ENCODE results near the gene DISP3.

DISP3 gene

DNA sequence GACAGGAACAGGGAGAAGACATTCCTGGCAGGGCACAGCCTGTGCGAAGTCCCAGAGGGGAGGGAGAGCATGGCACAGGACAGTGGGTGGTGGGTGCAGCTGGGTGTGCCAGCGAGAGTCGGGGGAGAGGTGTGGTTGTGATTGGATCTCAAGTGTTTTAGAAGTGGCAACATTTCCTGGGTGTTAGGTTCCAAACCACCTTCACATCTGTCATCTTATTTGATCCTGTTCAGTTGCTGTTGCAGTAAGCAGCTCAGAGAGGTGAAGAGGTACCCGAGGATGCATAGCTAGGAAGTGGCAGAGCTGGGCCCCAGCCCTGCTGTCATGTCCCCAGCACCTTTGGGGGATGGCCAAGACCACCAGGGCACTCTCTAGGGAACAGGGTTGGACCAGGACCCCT, 22.0 kb upstream of the DISP3 start:
- DNase-seq (ENCODE audit: low read depth in 2 of 2): no peak

DNA sequence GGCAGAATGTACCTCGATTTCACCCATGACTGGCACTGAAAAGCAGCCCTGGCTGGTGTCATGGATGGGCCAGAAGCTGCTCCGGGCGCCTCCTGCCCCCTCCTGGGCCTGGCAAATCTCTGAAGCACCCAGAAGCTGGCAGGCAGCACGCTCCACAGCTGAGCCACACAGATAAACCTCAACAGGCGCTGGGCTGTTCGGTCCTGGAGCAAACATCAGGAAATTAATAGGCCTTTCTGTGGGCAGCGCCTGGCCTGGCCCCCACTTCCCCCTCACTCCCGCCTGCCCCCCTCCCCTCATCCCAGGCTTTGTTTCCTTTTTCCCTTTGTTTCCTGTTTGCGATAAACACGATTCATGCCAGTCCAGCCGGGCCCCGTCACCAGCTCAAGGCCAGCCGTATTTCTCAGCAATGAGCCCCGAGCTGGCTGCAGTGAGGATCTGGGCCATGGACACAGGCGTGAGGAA, 20.1 kb upstream of the DISP3 start:
- no peak for DNase-seq (ENCODE audit: low read depth in 2 of 2)

DNA sequence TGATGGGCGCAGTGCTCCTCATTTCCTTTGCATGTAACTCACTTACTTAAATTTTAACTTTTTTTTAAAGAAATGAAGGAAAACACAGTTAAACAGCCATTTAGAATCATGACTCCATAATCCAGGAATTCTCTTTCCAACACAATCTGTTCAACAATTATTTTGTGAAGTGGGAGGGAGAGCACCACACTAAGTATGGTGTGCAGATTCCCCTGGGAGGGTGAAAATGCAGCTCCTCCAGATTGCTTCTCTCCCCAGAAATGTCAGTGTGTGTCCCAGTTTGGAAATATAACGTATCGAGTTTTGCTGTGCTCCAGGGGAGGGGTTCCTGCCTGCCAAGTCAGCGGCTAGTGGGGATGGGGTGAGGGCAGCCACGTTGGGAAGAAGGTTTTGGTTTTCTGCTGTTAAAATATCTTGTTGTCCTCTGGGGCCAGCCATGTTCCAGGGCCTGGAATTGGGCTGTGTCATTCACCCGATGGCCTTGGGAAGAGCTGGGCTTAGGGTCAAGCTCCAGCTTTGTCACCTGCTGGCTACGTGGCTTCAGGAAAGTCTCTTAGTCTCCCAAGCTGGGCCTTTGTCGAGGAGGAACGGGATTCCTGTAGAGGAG, 17.3 kb upstream of the DISP3 start:
- DNase-seq (ENCODE audit: low read depth in 2 of 2): no peak

DNA sequence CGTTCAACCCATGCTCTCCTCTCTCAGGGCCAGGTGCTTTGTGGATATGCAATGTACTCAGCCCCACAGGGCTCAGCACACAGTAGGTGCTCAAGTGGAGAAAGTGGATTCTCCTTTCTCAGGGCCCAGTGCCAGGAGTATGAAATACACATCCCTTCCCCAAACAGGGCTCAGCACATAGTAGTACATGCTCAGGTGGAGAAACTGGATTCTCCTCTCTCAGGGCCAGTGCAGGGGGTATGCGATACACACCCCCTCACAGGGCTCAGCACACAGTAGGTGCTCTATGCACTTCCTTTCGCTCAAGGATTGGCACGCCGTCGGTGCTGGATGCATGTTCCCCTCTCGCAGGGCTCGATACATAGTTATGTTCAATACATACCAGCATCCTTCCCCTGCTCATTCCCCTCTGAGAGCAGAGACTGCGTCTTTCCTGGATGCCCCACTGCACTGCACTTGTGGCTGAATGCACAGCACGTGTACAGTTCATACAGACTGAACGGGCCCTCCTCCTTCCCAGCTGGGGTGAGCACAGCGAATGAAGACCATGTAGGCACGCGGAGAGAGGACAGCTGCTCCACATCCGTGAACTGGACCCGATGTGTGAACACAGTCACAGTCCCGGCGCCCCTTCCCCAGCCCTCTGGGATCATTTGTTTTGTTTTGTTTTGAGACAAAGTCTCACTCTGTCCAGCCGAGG, 16.6 kb upstream of the DISP3 start:
- DNase-seq (ENCODE audit: low read depth in 2 of 2): no peak

DNA sequence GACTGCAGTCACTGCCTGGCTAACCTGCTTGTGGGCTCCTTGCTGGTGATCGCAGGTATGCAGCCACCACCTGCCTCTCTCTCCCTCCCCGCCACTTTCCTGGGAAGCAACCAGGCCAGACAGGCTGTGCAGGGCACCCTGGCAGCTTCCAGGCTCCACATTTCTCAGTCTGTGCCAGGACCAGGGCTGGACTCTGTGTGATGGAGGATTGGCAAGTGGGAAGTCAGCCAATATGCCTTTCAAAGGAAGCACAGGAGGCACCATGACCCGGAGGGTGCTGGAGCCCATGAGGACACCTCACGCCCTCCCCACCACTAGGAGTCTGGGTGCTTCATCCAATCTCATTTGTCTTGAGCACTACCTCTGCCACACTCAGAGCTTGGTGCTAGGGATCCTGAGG, 15.8 kb upstream of the DISP3 start:
- DNase-seq (ENCODE audit: low read depth in 2 of 2): no peak

DNA sequence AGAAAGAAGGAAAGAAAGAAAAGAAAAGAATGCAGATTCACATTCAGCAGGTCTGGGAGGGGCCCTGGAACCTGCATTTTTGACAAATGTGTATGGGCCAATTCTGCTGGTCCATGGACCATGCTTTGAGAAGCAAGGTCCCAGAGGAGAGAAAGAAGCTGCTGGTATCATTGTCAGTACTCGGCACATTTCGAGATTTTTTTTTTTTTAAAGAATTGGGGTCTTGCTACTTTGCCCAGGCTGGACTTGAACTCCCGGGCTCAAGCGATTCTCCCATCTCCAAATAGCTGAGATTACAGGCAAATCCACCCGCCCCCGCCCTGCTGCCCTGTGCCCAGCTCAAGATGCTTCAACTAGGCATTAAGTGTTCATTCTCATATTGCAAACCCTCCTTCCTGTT, 13.6 kb upstream of the DISP3 start:
- DNase-seq (ENCODE audit: low read depth in 2 of 2): no peak

DNA sequence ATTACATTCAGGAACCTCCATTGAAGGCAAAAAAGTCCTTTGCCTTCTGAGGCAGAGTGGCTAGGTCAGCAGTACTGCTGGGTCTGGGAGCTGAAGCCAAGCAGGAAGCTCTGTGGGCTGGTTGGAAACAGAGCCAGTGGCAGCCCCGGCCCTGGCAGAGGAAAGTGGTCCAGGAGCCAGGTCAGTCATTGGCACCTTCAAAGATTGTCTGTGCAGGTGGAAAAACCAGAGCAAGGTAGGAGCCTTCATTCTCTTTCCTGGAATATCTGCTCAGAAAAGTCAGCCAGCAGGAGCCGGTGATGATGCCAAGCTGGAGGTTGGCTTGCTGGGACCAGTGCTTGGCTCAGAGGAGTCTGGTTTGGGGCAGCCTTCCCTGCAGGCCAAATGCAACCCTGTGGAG, 12.5 kb upstream of the DISP3 start:
- DNase-seq (ENCODE audit: low read depth in 2 of 2): no peak

DNA sequence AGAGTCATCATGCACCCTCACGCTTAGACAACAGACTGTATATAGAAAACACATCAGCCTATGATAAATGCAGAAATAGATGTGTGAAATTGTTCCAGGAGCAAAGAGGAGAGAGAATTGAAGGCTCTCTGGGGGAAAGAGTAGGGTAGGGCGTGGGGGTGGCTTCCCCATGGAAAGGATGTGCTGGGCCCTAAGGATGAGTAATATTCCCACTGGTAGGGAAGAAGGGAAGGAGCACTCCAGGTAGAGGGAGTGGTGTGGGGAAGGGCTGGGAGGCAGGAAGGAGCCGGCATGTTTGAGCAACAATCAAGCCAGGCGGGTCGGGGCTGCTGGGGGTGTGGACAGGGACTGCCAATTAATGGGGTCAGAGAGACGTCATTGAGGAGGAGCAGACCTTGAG, 10.1 kb upstream of the DISP3 start:
- DNase-seq (ENCODE audit: low read depth in 2 of 2): no peak

DNA sequence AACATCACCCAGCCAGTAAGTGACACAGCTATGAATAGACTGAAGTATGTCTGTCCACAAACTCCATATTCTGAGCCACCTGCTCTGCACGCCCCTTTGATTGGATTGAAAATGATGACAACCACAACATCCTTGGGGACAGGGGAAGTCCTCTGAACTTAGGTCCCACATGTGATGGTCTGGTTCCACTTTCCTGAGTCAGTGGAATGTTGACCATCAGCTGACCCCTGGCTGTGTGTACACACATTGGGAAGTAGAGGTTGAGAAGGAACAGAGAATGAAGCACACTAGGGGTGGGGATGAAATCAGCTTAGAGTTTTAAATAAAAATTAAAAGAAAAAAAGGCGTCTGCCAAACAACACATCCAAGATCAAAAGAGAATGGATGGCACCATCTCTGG, 8.0 kb upstream of the DISP3 start:
- DNase-seq (ENCODE audit: low read depth in 2 of 2): no peak

DNA sequence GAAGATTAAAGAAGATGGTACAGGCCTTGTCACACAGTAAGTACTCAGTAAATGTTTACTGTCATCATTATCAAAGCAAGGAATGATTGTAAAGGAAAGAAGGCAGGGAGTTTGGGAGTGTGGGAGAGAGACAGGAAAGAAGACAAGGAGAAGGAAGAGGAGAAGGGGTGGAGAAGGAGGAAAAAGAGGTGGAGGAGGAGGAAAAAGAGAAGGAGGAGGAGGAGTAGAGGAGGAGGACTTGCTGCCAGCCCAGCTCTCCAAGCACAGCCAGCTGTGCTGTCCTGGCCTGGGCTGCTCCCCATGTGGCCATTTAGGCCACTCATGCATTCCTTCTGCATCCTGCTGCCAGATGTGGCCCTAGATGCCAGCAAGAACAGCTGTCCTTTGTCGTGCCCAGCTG, 7.5 kb upstream of the DISP3 start:
- DNase-seq (ENCODE audit: low read depth in 2 of 2): no peak

DNA sequence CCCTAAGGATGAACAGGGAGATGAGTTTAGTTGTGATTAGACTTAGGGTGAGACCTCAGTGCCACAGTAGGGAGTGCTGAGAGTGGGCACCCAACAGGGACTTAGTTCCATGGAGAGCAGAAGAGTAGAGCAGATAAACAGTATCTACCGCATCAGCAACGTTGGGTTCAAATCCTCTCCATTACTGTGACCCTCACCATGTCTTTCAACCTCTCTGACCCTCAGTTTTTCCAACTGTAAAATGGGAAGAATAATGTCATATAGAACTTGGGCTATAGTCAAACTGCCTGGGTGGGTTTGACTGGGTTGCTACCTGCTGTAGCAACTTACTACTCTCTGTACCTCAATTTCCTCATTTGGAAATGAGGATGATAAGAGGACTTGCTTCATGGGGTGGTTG, 6.7 kb upstream of the DISP3 start:
- no peak for DNase-seq (ENCODE audit: low read depth in 2 of 2)

DNA sequence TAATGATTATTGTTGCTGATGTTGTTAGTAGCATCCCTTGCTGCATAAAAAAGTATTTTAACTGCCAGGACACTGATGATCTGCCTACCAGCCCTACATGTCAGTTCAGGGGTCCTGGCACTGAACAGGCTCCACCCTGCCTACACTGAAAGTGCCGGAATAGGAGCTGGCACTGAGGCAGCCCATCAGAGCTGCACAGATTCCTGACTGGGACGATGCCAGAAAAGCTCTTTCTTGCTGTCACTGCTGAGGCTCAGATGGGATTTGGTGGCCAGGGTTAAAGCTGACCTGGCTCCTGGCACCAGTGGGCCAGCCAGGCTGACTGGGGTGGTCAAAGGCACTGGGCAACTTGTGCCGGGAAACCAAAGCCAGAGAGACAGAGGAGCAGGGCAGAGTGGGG, 6.2 kb upstream of the DISP3 start:
- no peak for DNase-seq (ENCODE audit: low read depth in 2 of 2)

DNA sequence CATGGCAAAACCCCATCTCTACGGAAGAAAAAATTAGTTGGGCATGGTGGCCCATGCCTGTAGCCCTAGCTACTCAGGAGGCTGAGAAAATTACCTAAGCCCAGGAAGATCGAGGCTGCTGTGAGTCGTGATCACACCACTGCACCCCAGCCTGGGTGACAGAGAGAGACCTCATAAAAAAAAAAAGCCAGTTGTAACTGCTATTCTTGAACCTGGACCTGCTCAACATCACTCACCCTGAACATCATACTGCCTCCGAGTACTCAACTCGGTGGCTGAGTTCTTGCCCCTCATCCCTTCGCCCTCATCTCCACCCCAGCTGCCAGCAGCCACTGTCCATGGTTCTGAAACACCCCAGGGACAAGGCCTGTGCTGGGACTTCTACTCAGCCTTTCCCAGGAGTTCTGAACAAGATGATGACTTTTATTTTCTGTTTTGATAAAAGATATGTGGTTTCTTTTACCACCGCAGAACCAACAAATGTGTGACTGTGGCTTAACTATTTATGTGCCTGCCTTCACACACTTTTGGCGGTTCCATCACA, 5.4 kb upstream of the DISP3 start:
- no peak for DNase-seq (ENCODE audit: low read depth in 2 of 2)

DNA sequence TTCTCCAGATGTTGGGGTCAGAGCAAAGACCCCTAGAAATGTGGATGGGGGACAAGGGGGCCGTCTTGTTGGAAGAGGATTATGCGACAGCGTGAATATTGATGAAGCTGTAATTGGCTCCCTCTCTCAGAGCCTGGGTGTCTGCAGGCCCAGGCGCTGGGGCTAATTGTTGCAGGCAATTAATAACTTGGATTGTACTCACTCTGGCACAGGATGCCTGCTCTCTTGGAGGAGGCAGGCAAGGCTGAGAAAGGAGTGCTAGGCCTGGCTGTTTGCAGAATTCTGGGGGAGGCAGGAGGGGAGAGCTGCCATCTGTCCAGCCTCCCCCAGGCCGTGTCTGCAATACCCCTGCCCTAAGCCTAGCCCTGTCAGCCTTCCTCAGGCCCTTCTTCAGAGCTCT, 4.1 kb upstream of the DISP3 start:
- no peak for DNase-seq (ENCODE audit: low read depth in 2 of 2)

DNA sequence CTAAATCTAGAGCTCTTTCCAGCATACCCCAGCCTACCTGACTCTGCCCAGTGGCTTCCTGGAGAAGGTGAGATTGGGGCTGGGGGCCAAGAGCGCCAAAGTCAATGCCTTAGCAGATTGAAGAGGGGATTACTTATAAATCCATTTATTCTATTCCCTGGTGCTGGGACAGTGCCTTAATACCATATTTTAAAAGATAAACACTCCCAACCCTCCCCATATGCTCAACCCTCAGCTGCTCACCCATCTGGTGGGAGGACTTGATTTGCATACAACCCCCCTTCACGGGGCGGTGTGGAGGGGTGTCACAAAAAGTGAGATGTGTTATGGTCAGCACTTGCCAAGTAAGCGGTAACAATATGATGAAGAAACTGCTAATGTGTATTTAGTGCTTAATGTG, 3.2 kb upstream of the DISP3 start:
- no peak for DNase-seq (ENCODE audit: low read depth in 2 of 2)

DNA sequence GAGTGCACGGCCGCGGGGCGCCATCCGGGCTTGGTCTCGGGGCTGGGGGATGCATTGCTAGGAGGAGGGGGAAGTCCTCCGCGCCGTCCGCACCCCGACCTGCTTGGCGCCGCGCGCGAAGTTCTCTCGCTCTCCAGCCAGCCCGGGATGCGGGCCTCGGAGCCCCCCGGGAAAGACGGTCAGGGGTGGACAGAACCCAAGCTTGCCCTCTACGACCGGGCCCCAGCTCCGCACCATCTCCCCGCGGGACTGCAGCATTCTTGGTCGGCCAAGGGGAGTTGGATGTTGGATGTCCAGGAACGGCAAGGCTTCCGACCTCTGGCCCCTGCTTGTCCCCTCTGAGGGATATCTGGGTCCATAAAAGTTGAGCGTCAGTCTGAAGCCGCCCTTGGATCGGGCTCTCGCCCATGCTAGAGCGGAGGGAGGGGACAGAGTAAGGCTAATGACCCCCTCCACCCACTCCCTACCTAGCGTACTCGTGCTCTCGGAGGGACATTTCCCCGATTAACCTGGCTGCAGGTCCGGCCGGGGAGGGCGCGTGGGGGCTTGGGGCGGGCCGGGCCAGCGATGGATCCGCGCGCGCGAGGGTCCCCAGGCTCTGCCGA, 522 bp downstream of the DISP3 start:
- no peak for DNase-seq (ENCODE audit: low read depth in 2 of 2)

DNA sequence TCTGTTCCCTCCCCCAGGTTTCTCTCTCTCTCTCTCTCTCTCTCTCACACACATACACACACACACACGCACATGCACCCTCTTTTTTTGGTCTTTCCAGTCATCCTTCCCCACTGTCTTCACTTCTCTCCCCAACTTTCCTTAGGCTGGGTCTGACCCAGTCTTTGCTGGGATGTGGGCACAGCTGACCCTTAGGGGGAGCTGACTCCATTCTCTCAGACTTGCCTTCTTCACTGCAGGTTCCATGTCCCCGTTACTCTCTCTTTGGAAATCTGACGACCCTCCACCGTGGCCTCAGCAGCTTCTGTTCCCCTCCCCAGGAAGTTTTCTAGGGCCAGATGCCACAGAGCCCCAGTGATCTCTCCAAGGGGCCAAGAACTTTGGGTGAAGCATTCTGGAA, 2.1 kb downstream of the DISP3 start:
- DNase-seq (ENCODE audit: low read depth in 2 of 2): no peak

DNA sequence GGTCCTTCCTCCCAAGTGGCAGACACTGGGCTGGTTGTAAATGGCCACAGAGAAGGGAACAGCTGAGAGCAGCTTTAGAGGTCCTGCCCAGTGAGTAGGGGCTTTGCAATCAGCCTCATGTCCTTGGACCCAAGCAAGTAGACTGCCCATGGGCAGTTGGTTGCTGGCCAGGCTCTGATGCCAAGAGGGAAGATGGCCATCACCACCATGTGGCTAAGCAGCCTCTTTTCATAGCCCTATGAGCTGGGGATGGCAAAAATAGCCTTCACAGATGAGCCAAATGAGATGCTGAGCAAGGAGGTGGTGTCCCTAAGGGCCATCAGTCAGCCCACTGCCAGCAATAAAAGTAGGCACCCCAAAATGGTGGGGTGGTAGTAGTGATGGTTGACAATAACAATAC, 3.2 kb downstream of the DISP3 start:
- DNase-seq (ENCODE audit: low read depth in 2 of 2): no peak

DNA sequence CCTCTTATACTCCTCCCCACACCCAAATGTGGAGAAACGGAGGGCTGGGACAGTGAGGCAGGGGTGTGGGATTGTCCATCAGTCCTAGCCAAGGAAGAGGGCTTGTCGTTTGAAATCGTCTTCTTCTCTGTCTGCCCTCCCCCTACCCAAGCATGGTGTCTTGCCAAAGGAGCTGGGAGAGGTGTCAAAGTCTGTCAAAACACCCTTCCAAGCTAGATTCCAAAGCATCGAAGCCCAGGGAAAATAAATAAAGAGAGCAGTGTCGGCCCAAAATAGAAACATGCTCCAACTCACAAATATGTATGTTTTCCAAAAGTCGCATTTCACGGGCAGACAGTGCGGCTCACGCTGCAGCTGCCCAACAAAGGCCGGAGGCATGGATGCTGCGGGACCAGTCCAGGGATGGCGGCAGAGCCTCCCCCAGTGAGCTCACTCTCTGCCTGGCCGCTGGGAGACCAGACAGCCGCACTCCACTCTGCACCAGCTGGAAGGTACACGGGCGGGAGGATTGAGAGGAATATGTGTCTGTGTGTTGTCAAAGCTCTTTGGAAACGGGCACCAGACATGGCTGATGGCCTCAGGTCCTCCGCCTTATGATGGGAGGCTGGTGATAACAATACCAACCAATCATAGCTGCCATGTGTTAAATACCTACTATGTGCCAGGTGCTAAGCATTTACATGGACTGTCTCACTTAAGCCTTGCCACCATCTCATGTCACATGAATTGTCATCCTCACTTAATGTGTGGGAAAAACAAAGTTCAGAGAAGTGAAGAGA, 3.9 kb downstream of the DISP3 start:
- DNase-seq (ENCODE audit: low read depth in 2 of 2): no peak

DNA sequence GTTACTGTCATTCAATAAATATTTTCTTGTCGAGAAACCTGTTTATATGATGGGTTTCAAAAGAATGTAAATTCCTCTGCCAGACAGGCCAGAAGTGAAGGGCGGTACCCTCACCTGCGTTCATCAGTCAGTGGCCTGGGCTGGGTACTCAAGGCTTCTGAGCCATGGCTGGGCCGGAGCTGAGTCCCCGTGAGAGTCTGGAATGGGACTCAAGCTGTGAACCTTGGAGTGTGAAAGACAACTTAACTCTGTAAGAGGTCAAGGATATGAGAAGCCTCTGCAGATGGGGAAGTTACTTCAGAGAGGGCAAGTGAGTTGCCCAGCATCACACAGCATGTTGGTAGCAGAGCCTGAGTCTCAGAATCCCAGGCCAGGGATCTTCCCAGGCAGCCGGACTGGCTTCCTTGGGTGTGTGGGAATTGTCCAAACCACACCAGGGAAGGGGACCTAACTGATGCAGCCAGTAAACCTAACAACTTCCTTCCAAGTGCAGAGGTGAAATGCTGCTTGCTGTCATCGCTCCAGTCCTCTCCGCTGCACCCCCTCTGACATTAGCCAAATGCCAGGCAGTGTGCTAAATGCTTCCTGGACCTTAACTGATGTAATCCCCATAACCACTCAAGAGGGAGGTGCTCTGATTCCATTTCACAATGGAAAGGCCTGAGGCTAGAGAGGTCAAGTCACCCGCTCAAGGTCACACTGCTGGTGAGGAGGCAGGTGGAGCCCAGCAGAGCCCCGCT, 4.8 kb downstream of the DISP3 start:
- no peak for DNase-seq (ENCODE audit: low read depth in 2 of 2)

DNA sequence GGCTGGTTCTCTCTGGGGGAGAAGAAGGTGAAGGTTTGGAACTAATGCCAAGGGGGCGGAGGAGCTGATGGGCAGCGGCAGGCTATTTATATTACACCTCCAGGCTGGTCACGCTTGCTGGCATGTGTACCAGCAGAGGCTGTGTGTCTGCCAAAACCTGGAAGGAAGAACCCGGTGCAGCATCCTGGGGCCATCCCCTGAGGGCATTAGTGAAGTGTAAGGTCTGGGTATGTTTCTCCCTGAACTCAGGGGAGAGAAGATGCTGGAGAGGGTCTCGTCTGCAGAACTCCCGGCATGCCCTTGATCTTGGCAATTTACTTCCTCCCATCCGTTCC, 5.3 kb downstream of the DISP3 start:
- no peak for DNase-seq (ENCODE audit: low read depth in 2 of 2)

DNA sequence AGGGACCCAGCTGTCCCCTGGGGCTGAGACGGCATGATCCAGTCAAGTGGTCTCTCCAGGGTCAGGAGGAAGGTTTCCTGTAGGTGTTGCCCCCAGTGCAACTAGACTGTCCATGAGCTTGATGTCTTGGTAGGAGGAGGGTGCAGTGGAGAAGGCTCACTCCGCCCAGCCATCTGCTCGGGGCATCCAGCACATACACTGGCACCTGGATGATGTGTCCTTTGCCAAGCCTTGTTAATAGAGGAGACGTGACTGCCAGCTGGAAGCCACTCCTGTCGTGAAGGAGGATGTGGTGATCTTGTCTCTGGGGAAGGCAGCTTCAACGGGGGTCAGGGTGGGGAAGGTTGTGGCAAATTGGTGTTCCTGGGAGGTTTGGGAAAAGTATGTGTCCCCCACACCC, 6.2 kb downstream of the DISP3 start:
- no peak for DNase-seq (ENCODE audit: low read depth in 2 of 2)

Measured in stimulated activated CD8-positive, alpha-beta memory T cell treated with anti-CD3 and anti-CD28 coated beads, Interleukin-2, amount 100 ng/mL, for 48 hours (primary cell).